Smooth muscle cell (in vitro differentiated cells): ENCODE data around the gene GRK6. TPM values are rescaled to one million over a fixed set of nuclear protein-coding genes. Genes with fewer than 3 reads are reported as not detected.

ENCODE experiments used
- DNase-seq: peaks from one replicate; lab custom pipeline; 2025; ENCODE audit not compliant: unreplicated experiment; lab: John Stamatoyannopoulos, UW
- H2AFZ ChIP-seq: fragments of 200-600 bp; sonication (generic); 2 replicates; pipeline ENCODE4 v1.6.0; 2016; ENCODE audit warnings: antibody characterized with exemption, low read depth, mild to moderate bottlenecking
- H3F3A ChIP-seq: fragments of 200-600 bp; sonication (generic); 2 replicates; pipeline ENCODE4 v1.6.0; 2017; ENCODE audit warnings: antibody characterized with exemption, low read depth
- H3K27ac ChIP-seq: fragments of 200-600 bp; sonication (generic); 2 replicates; pipeline ENCODE4 v1.5.1; 2016; ENCODE audit warnings: low read depth, mild to moderate bottlenecking
- H3K27me3 ChIP-seq: fragments of 200-600 bp; sonication (generic); 2 replicates; pipeline ENCODE4 v1.6.1; 2016; ENCODE audit warnings: low read depth, mild to moderate bottlenecking
- H3K36me3 ChIP-seq: fragments of 200-600 bp; sonication (generic); 2 replicates; pipeline ENCODE4 v1.5.1; 2016; ENCODE audit warnings: low read depth
- H3K4me1 ChIP-seq: fragments of 200-600 bp; sonication (generic); 2 replicates; pipeline ENCODE4 v1.5.1; 2016; ENCODE audit warnings: low read depth
- H3K4me2 ChIP-seq: fragments of 200-600 bp; sonication (generic); 2 replicates; pipeline ENCODE4 v1.6.0; 2016; ENCODE audit warnings: mild to moderate bottlenecking
- H3K4me3 ChIP-seq: fragments of 200-600 bp; sonication (generic); 2 replicates; pipeline ENCODE4 v1.5.1; 2016; ENCODE audit warnings: mild to moderate bottlenecking
- H3K79me2 ChIP-seq: fragments of 200-600 bp; sonication (generic); 2 replicates; pipeline ENCODE4 v1.6.0; 2016; ENCODE audit warnings: low read depth, mild to moderate bottlenecking
- H3K9ac ChIP-seq: fragments of 200-600 bp; sonication (generic); 2 replicates; pipeline ENCODE4 v1.6.0; 2016; ENCODE audit warnings: low read depth
- H3K9me3 ChIP-seq: fragments of 200-600 bp; sonication (generic); replicated peaks from 2 replicates; pipeline ENCODE4 v1.5.1; 2016; ENCODE audit warnings: low read depth
- H4K20me1 ChIP-seq: fragments of 200-600 bp; sonication (generic); 2 replicates; pipeline ENCODE4 v1.6.0; 2016; ENCODE audit warnings: low read depth
- WGBS: methylation state at CpG from one replicate; pipeline ENCODE4 v1.1.7; 2016; ENCODE audit warnings: low lambda C conversion rate; 5-methylcytosine and 5-hydroxymethylcytosine counted together
- polyA plus RNA-seq: library from polyadenylated mRNA; unstranded; fragments of >200 nt; fragmentation: Nextera tagmentation; extraction: Ambion mirVana; gene quantifications from 2 replicates; pipeline ENCODE4 v1.2.1, GENCODE V29; 2016
- total RNA-seq: library from RNA; depleted of rRNA; stranded (reverse); fragments of >200 nt; gene quantifications from 2 replicates; pipeline ENCODE4 v1.2.3, GENCODE V29; 2014
- TF ChIP-seq, protein P1 (sequence below): fragments of 200-600 bp; sonication (generic); IDR thresholded peaks from 2 replicates; pipeline ENCODE4 v1.5.1; 2017; ENCODE audit warnings: borderline replicate concordance, mild to moderate bottlenecking, antibody characterized with exemption; ENCODE audit not compliant: insufficient read depth, poor library complexity, severe bottlenecking

Gene GRK6
- total and polyA plus RNA-seq, 2 experiments from 2014 or later: 20.8 to 28.5 TPM

DNA sequence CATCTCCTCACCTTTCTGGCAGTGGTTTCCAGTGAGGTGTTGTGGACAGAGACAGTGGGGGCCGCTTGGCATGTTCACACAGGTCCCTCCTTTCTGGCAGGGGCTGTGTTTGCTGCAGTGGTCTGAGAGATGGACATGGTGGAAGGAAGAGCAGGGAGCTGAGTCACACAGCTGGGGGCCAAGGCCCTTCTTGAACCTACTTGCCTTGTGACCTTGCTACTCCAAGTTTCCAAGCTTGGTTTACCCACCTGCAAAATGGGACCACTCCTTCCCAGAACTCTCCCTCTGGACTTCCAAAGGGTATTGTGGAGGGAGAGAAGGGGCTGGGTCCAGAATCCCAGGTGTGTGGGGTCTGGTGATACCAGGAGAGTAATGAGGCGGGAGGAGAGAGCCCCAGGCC, 21.2 kb upstream of the GRK6 start:
- H3K4me2 ChIP-seq: no peak overlapping the region
- WGBS: 80% methylated on average over 2 of the region's 2 CpGs
- H3K4me1 ChIP-seq: peaks cover 18% of the 10 kb centered on the region
- H3K27me3 ChIP-seq: peaks cover 23% of the 10 kb centered on the region
- H2AFZ ChIP-seq: no peak overlapping the region
- H3K4me3 ChIP-seq: no peak overlapping the region
- no peaks in the 10 kb centered on the region for H4K20me1 ChIP-seq
- H3K79me2 ChIP-seq: no peaks in the 10 kb centered on the region
- H3K36me3 ChIP-seq: no peaks in the 10 kb centered on the region
- H3F3A ChIP-seq: peaks cover 9% of the 10 kb centered on the region
- no peak overlapping the region for H3K9ac ChIP-seq
- TF ChIP-seq, protein P1, sequence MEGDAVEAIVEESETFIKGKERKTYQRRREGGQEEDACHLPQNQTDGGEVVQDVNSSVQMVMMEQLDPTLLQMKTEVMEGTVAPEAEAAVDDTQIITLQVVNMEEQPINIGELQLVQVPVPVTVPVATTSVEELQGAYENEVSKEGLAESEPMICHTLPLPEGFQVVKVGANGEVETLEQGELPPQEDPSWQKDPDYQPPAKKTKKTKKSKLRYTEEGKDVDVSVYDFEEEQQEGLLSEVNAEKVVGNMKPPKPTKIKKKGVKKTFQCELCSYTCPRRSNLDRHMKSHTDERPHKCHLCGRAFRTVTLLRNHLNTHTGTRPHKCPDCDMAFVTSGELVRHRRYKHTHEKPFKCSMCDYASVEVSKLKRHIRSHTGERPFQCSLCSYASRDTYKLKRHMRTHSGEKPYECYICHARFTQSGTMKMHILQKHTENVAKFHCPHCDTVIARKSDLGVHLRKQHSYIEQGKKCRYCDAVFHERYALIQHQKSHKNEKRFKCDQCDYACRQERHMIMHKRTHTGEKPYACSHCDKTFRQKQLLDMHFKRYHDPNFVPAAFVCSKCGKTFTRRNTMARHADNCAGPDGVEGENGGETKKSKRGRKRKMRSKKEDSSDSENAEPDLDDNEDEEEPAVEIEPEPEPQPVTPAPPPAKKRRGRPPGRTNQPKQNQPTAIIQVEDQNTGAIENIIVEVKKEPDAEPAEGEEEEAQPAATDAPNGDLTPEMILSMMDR: no peak
- no peak overlapping the region for H3K27ac ChIP-seq
- DNase-seq: no peak
- H3K9me3 ChIP-seq: no peaks in the 10 kb centered on the region

DNA sequence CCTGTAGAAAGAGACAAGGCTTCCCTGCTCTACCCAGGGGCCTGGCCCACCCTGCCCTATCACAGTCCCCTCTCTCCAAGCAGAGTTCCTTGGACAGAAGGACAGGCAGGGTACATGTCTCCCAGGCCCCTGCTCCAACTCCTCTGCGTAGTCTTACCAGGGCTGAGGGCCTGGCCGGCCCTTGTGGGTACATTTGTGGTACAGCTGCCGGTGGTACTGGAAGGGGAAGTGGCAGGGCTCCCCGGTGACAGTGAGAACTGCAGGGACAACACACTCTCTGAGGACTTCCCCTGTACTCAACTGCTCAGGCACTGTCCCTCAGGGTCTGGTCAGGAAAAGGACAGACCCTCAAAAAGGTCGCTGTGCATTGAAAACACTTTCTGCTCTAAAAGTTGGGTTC, 20.7 kb upstream of the GRK6 start:
- WGBS: 92% methylated on average over 5 of the region's 5 CpGs
- H3K79me2 ChIP-seq: no peaks in the 10 kb centered on the region
- no peaks in the 10 kb centered on the region for H3K9me3 ChIP-seq
- DNase-seq: no peak
- peaks cover 9% of the 10 kb centered on the region for H3F3A ChIP-seq
- no peak overlapping the region for H3K4me2 ChIP-seq
- H4K20me1 ChIP-seq: no peaks in the 10 kb centered on the region
- TF ChIP-seq, protein P1: no peak
- H3K4me3 ChIP-seq: no peak overlapping the region
- peaks cover 18% of the 10 kb centered on the region for H3K4me1 ChIP-seq
- H3K36me3 ChIP-seq: no peaks in the 10 kb centered on the region
- H3K27ac ChIP-seq: no peak overlapping the region
- H2AFZ ChIP-seq: no peak overlapping the region
- H3K9ac ChIP-seq: no peak overlapping the region
- H3K27me3 ChIP-seq: peaks cover 23% of the 10 kb centered on the region

DNA sequence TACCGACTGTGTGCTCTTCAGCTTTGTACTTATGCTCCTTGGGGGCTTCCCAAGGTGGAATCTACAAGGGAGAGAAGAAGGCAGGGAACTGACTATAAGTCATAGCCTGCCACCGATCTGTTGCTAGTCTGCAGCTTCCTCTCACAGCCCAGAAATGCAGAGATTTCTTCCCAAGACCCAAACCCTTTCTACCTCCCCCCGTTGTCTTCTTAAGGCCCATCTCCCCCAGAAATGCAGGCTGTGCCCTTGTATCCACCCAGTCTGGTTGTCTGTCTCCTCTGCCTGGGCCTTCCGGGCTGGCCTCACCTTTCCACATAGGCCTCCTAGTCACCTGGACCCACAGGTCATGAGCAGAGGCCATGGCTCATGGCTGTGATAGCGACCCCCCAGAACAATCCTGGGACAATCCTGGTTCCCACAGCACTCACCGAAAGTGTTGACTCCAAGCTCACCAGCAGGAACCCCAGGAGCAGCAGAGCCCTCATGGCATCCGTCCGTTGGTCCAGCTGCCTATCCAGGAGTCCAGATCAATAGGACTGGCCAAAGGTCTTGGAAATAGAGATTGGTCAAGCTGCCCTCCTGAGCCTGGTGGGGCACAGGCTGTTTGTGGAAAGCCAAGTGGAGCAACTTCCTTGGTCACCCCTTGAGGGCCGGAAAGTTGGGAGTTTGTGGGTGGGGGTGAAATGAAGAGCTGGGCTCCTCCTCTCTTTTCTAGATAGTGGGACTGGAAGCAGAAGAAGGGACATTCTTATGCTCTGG, 17.3 kb upstream of the GRK6 start, which contains the start of gene F12:
TSS of gene F12 (minus strand) at position 522 of the 759 bp plus-strand sequence. CDS start at position 485, 37 bp downstream.
- Histone ChIP-seq H3F3A (no peaks in the 10 kb centered on the region), H3K27ac (no peak within 1 kb of the TSS), H3K27me3 (peaks cover 9% of the 10 kb centered on the region), H3K36me3 (no peaks in the 10 kb centered on the region), H3K79me2 (no peaks in the 10 kb centered on the region), H3K4me2 (no peak within 1 kb of the TSS), H3K9ac (no peak within 1 kb of the TSS), H3K4me3 (no peak within 1 kb of the TSS), H4K20me1 (no peaks in the 10 kb centered on the region), H3K9me3 (no peaks in the 10 kb centered on the region), H2AFZ (no peak within 1 kb of the TSS), H3K4me1 (peaks cover 4% of the 10 kb centered on the region)
- TF ChIP-seq, protein P1: no peak
- no peak for DNase-seq
- WGBS: 91% methylated on average over 9 of the region's 9 CpGs

DNA sequence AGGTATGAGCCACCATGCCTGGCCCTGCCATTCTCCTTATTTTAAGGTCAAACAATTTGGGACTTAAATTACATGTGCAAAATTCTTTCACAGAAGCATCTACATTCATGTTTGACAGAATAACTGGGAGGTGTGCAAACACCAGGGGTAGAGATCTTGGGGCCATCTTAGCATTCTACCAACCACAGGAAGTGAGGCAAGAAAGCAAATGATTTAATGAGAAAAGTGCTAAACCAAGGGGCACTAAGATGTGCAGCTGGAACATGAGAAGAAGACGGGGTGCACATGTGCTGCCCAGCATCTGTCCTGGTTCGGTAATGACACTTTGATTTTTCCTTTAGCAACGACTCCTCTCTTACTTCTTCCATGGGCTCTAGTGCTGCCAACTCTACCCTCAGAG, 15.9 kb upstream of the GRK6 start:
- no peak overlapping the region for H3K9ac ChIP-seq
- no peak for DNase-seq
- TF ChIP-seq, protein P1: no peak
- H3K27me3 ChIP-seq: peaks cover 9% of the 10 kb centered on the region
- no peaks in the 10 kb centered on the region for H3F3A ChIP-seq
- H4K20me1 ChIP-seq: no peaks in the 10 kb centered on the region
- no peak overlapping the region for H2AFZ ChIP-seq
- no peaks in the 10 kb centered on the region for H3K79me2 ChIP-seq
- no peaks in the 10 kb centered on the region for H3K36me3 ChIP-seq
- H3K4me3 ChIP-seq: no peak overlapping the region
- no peaks in the 10 kb centered on the region for H3K9me3 ChIP-seq
- 83% methylated on average over 3 of the region's 3 CpGs for WGBS
- no peak overlapping the region for H3K4me2 ChIP-seq
- H3K27ac ChIP-seq: no peak overlapping the region
- no peaks in the 10 kb centered on the region for H3K4me1 ChIP-seq
